ENCODE measurements around the gene TGFBR3L. TPM values are rescaled to one million over a fixed set of nuclear protein-coding genes. Genes with fewer than 3 reads are reported as not detected.

The TGFBR3L gene
- total and polyA plus RNA-seq, 10 of the 15 experiments (the other 5 are each of a cell fraction or from before 2014, with no cell fraction given) = 0.20 to 0.23 TPM; not detected in 8

- no peaks in the 10 kb centered on the region for H3K9me3 ChIP-seq (replicated peaks; ENCODE audit: control insufficient read depth, insufficient read depth, low read length)
- DNase-seq (ENCODE audit: low read depth, low spot score) = no peak
- ChIA-PET POLR2A (no interaction called here), SMC1A (ENCODE audit: uncharacterized antibody, unreplicated experiment) (no interaction called here), RAD21 (ENCODE audit: unreplicated experiment) (no interaction called here), CTCF (interaction anchor here (0.6 to 1.0 kb wide), 2 partner anchors 21 to 28 kb away, joined by 3 read pairs; no protein-coding TSS in a partner anchor)
- H3K4me3 ChIP-seq = no peak overlapping the region
- no TSS peak for BruUV-seq (replicated peaks)
- no peak overlapping the region for H3K4me2 ChIP-seq (ENCODE audit: control insufficient read depth, insufficient read depth)
- no peak overlapping the region for H2AFZ ChIP-seq (ENCODE audit: control insufficient read depth, low read depth, low read length)
- intact Hi-C loops (cut with micrococcal nuclease; ENCODE audit: unreplicated experiment) (no loop called here), in situ Hi-C loops (cut with MboI) (no loop called here)
- ATAC-seq = no peak
- no peak for FAIRE-seq
- no peaks in the 10 kb centered on the region for H3K36me3 ChIP-seq (ENCODE audit: control insufficient read depth in 2 of 2, insufficient read depth in 2 of 2, low read length in 1 of 2)
- no peaks in the 10 kb centered on the region for H3K27me3 ChIP-seq (replicated peaks in 1 of 2; ENCODE audit: control insufficient read depth in 2 of 2, insufficient read depth in 2 of 2, low read length in 1 of 2)
- H3K27ac ChIP-seq (ENCODE audit: control insufficient read depth, insufficient read depth) = no peak overlapping the region
- no peaks in the 10 kb centered on the region for H4K20me1 ChIP-seq (ENCODE audit: control insufficient read depth, insufficient read depth)
- TF ChIP-seq NFXL1 (IDR thresholded peaks at IDR 0.05; ENCODE audit: borderline replicate concordance) = no peak
- no peak for TF ChIP-seq IKZF2 (IDR thresholded peaks at IDR 0.05)
- no peak for TF ChIP-seq GABPA (IDR thresholded peaks at IDR 0.05; ENCODE audit: low read depth)
- no peak for TF ChIP-seq NFIC (IDR thresholded peaks at IDR 0.05; ENCODE audit: low read depth, low read length)
- no peak for TF ChIP-seq BRCA1 (IDR thresholded peaks at IDR 0.05; ENCODE audit: low read depth, low read length)
- TF ChIP-seq IRF3 (IDR thresholded peaks at IDR 0.05) = no peak
- no peak for TF ChIP-seq TCF7 (IDR thresholded peaks at IDR 0.05; ENCODE audit: borderline replicate concordance)
- TF ChIP-seq POU2F2 (IDR thresholded peaks at IDR 0.05; ENCODE audit: borderline replicate concordance, low read depth, low read length) = no peak
- TF ChIP-seq IKZF1 (conservative IDR thresholded peaks at IDR 0.05) = no peak
- no peak for TF ChIP-seq ZNF384 (IDR thresholded peaks at IDR 0.05; ENCODE audit: borderline replicate concordance, low read depth, low read length)
- TF ChIP-seq E2F8 (IDR thresholded peaks at IDR 0.05; ENCODE audit: low read depth, partially characterized antibody) = no peak
- TF ChIP-seq RELB (IDR thresholded peaks at IDR 0.05; ENCODE audit: low read depth) = no peak
- no peak for TF ChIP-seq ATF2 (IDR thresholded peaks at IDR 0.05; ENCODE audit: low read length)
- TF ChIP-seq NR2C1 (IDR thresholded peaks at IDR 0.05) = no peak
- H3K79me2 ChIP-seq (ENCODE audit: control insufficient read depth, insufficient read depth, low read length) = no peaks in the 10 kb centered on the region
- no peaks in the 10 kb centered on the region for H3K4me1 ChIP-seq (ENCODE audit: control insufficient read depth, insufficient read depth, low read length)
- H3K9ac ChIP-seq (ENCODE audit: control insufficient read depth, insufficient read depth, low read length) = no peak overlapping the region
- WGBS (ENCODE audit: insufficient coverage, insufficient replicate concordance, low lambda C conversion rate, missing lambda C conversion rate) = 70% methylated on average over 19 of the region's 19 CpGs
Measured at GRCh38 chr19:7879836-7880235, 34.8 kb upstream of the TGFBR3L start.

Data from GM12878 (cell line).